Adipocyte (in vitro differentiated cells): ENCODE data around the gene SLC1A1.

Source experiments
- DNase-seq: peaks from one replicate; pipeline ENCODE4 v3.0.0-alpha.2; 2015; ENCODE audit warnings: low read depth
- H3K27me3 ChIP-seq: replicated peaks from 2 replicates; pipeline ENCODE4 v1.7.0; 2013; ENCODE audit warnings: mild to moderate bottlenecking, low read length, moderate library complexity; ENCODE audit not compliant: control insufficient read depth, insufficient read depth
- H3K36me3 ChIP-seq: 2 replicates; pipeline ENCODE4 v1.7.0; 2013; ENCODE audit warnings: low read length, mild to moderate bottlenecking, moderate library complexity; ENCODE audit not compliant: control insufficient read depth, insufficient read depth, severe bottlenecking
- H3K4me1 ChIP-seq: 2 replicates; pipeline ENCODE4 v1.7.0; 2013; ENCODE audit warnings: mild to moderate bottlenecking, low read length, moderate library complexity; ENCODE audit not compliant: control insufficient read depth, insufficient read depth
- H3K4me3 ChIP-seq: 2 replicates; pipeline ENCODE4 v1.7.0; 2013; ENCODE audit warnings: mild to moderate bottlenecking, low read length, moderate library complexity
- H3K9ac ChIP-seq: 2 replicates; pipeline ENCODE4 v1.7.0; 2013; ENCODE audit warnings: mild to moderate bottlenecking, low read length, moderate library complexity
- H3K9me3 ChIP-seq: 2 replicates; pipeline ENCODE4 v1.7.0; 2013; ENCODE audit warnings: mild to moderate bottlenecking, low read length, moderate library complexity; ENCODE audit not compliant: control insufficient read depth

Gene SLC1A1

GRCh38 chr9:4491626-4491975 is 1.3 kb downstream of the SLC1A1 start:
- H3K36me3 ChIP-seq, result no peaks in the 10 kb centered on the region
- H3K4me3 ChIP-seq, result peak overlapping the region; percentile 97
- peaks cover 22% of the 10 kb centered on the region for H3K4me1 ChIP-seq
- peak overlapping the region; percentile 92 for H3K9ac ChIP-seq
- H3K27me3 ChIP-seq, result no peaks in the 10 kb centered on the region
- no peaks in the 10 kb centered on the region for H3K9me3 ChIP-seq
- DNase-seq, result no peak

- Histone ChIP-seq H3K4me1 (peaks cover 41% of the 10 kb centered on the region), H3K4me3 (peak overlapping the region; percentile 11), H3K9ac (peak overlapping the region; percentile 22), H3K9me3 (no peaks in the 10 kb centered on the region), H3K27me3 (no peaks in the 10 kb centered on the region), H3K36me3 (no peaks in the 10 kb centered on the region)
- DNase-seq, result no peak
Observed at GRCh38 chr9:4494332-4494731, 4.1 kb downstream of the SLC1A1 start.

- H3K27me3 ChIP-seq, result no peaks in the 10 kb centered on the region
Observed at GRCh38 chr9:4494806-4495205, 4.5 kb downstream of the SLC1A1 start.

GRCh38 chr9:4495537-4495936 is 5.3 kb downstream of the SLC1A1 start:
- H3K9ac ChIP-seq, result no peak overlapping the region
- H3K9me3 ChIP-seq, result no peaks in the 10 kb centered on the region
- no peak overlapping the region for H3K4me3 ChIP-seq
- H3K27me3 ChIP-seq, result no peaks in the 10 kb centered on the region
- H3K4me1 ChIP-seq, result peaks cover 41% of the 10 kb centered on the region
- DNase-seq, result no peak
- no peaks in the 10 kb centered on the region for H3K36me3 ChIP-seq

More at GRCh38 chr9:4494806-4495205, 4.5 kb downstream of the SLC1A1 start:
- Histone ChIP-seq H3K9me3 (no peaks in the 10 kb centered on the region), H3K9ac (no peak overlapping the region), H3K36me3 (no peaks in the 10 kb centered on the region), H3K4me1 (peaks cover 41% of the 10 kb centered on the region), H3K4me3 (no peak overlapping the region)
- no peak for DNase-seq

- no peaks in the 10 kb centered on the region for H3K36me3 ChIP-seq
- H3K9ac ChIP-seq, result no peak overlapping the region
- H3K9me3 ChIP-seq, result no peaks in the 10 kb centered on the region
- peaks cover 41% of the 10 kb centered on the region for H3K4me1 ChIP-seq
- H3K4me3 ChIP-seq, result no peak overlapping the region
- DNase-seq, result no peak
- no peaks in the 10 kb centered on the region for H3K27me3 ChIP-seq
Observed at GRCh38 chr9:4496497-4496896, 6.2 kb downstream of the SLC1A1 start.

- no peaks in the 10 kb centered on the region for H3K9me3 ChIP-seq
- no peak for DNase-seq
- H3K9ac ChIP-seq, result peak overlapping the region; percentile 19
- H3K36me3 ChIP-seq, result no peaks in the 10 kb centered on the region
- H3K4me3 ChIP-seq, result no peak overlapping the region
- no peaks in the 10 kb centered on the region for H3K27me3 ChIP-seq
- H3K4me1 ChIP-seq, result peaks cover 41% of the 10 kb centered on the region
Observed at GRCh38 chr9:4497395-4497794, 7.1 kb downstream of the SLC1A1 start.

- Histone ChIP-seq H3K4me3 (peak overlapping the region; percentile 53), H3K36me3 (no peaks in the 10 kb centered on the region), H3K9me3 (no peaks in the 10 kb centered on the region), H3K27me3 (no peaks in the 10 kb centered on the region), H3K4me1 (peaks cover 41% of the 10 kb centered on the region), H3K9ac (peak overlapping the region; percentile 19)
- peak; percentile 61 for DNase-seq
Observed at GRCh38 chr9:4497855-4498254, 7.6 kb downstream of the SLC1A1 start.

GRCh38 chr9:4499917-4500316 is 9.6 kb downstream of the SLC1A1 start:
- Histone ChIP-seq H3K4me3 (no peak overlapping the region), H3K4me1 (peaks cover 22% of the 10 kb centered on the region), H3K27me3 (no peaks in the 10 kb centered on the region), H3K36me3 (no peaks in the 10 kb centered on the region), H3K9ac (no peak overlapping the region), H3K9me3 (no peaks in the 10 kb centered on the region)
- DNase-seq, result no peak

- no peak for DNase-seq
- peaks cover 19% of the 10 kb centered on the region for H3K4me1 ChIP-seq
Observed at GRCh38 chr9:4501147-4501507, 10.9 kb downstream of the SLC1A1 start.

GRCh38 chr9:4502444-4502843 is 12.2 kb downstream of the SLC1A1 start:
- H3K27me3 ChIP-seq, result no peaks in the 10 kb centered on the region
- H3K9ac ChIP-seq, result no peak overlapping the region
- H3K4me1 ChIP-seq, result peaks cover 12% of the 10 kb centered on the region
- no peak for DNase-seq
- no peak overlapping the region for H3K4me3 ChIP-seq
- no peaks in the 10 kb centered on the region for H3K36me3 ChIP-seq
- H3K9me3 ChIP-seq, result no peaks in the 10 kb centered on the region

More at GRCh38 chr9:4501147-4501507, 10.9 kb downstream of the SLC1A1 start:
- Histone ChIP-seq H3K27me3 (no peaks in the 10 kb centered on the region), H3K9me3 (no peaks in the 10 kb centered on the region), H3K4me3 (no peak overlapping the region), H3K9ac (no peak overlapping the region), H3K36me3 (no peaks in the 10 kb centered on the region)

GRCh38 chr9:4503103-4503502 is 12.8 kb downstream of the SLC1A1 start:
- no peaks in the 10 kb centered on the region for H3K36me3 ChIP-seq
- peaks cover 12% of the 10 kb centered on the region for H3K4me1 ChIP-seq
- no peak overlapping the region for H3K4me3 ChIP-seq
- H3K9me3 ChIP-seq, result no peaks in the 10 kb centered on the region
- no peak for DNase-seq
- no peak overlapping the region for H3K9ac ChIP-seq
- H3K27me3 ChIP-seq, result no peaks in the 10 kb centered on the region

GRCh38 chr9:4504250-4504649 is 14.0 kb downstream of the SLC1A1 start:
- Histone ChIP-seq H3K9ac (no peak overlapping the region), H3K9me3 (no peaks in the 10 kb centered on the region), H3K4me3 (no peak overlapping the region), H3K36me3 (no peaks in the 10 kb centered on the region), H3K4me1 (peaks cover 19% of the 10 kb centered on the region), H3K27me3 (no peaks in the 10 kb centered on the region)
- no peak for DNase-seq
